ENCODE results near the gene TCP11L1. TPM values are rescaled to one million over a fixed set of nuclear protein-coding genes. Genes with fewer than 3 reads are reported as not detected.

Gene TCP11L1
- total RNA-seq, 1 donor from 2014 or later, result 8.7 TPM

- no peaks in the 10 kb centered on the region for H3K36me3 ChIP-seq (ENCODE audit: control insufficient read depth, insufficient read depth, low read length)
- DNase-seq (ENCODE audit: low read depth), result no peak
- TF ChIP-seq CTCF (IDR thresholded peaks at IDR 0.05; ENCODE audit: insufficient read depth, low read length, severe bottlenecking), result no peak
- no peak for FAIRE-seq
- no peak overlapping the region for H3K4me3 ChIP-seq (ENCODE audit: low read depth, low read length)
- H3K27me3 ChIP-seq (ENCODE audit: control insufficient read depth, insufficient read depth, low read length), result no peaks in the 10 kb centered on the region
Observed at GRCh38 chr11:33001751-33002542, 37.4 kb upstream of the TCP11L1 start.

GRCh38 chr11:33005175-33005574 lies 34.2 kb upstream of the TCP11L1 start:
- no peak overlapping the region for H3K4me3 ChIP-seq (ENCODE audit: low read depth, low read length)
- FAIRE-seq (no peak), DNase-seq (ENCODE audit: low read depth) (no peak)
- no peaks in the 10 kb centered on the region for H3K36me3 ChIP-seq (ENCODE audit: control insufficient read depth, insufficient read depth, low read length)
- no peaks in the 10 kb centered on the region for H3K27me3 ChIP-seq (ENCODE audit: control insufficient read depth, insufficient read depth, low read length)
- no peak for TF ChIP-seq CTCF (IDR thresholded peaks at IDR 0.05; ENCODE audit: insufficient read depth, low read length, severe bottlenecking)

GRCh38 chr11:33006010-33006409 lies 33.4 kb upstream of the TCP11L1 start:
- no peaks in the 10 kb centered on the region for H3K27me3 ChIP-seq (ENCODE audit: control insufficient read depth, insufficient read depth, low read length)
- FAIRE-seq (no peak), DNase-seq (ENCODE audit: low read depth) (no peak)

GRCh38 chr11:33013755-33014154 lies 25.6 kb upstream of the TCP11L1 start:
- FAIRE-seq (no peak), DNase-seq (ENCODE audit: low read depth) (no peak)
- Histone ChIP-seq H3K36me3 (ENCODE audit: control insufficient read depth, insufficient read depth, low read length) (no peaks in the 10 kb centered on the region), H3K27me3 (ENCODE audit: control insufficient read depth, insufficient read depth, low read length) (no peaks in the 10 kb centered on the region), H3K4me3 (ENCODE audit: low read depth, low read length) (no peak overlapping the region)
- no peak for TF ChIP-seq CTCF (IDR thresholded peaks at IDR 0.05; ENCODE audit: insufficient read depth, low read length, severe bottlenecking)

More at GRCh38 chr11:33006010-33006409, 33.4 kb upstream of the TCP11L1 start:
- TF ChIP-seq CTCF (IDR thresholded peaks at IDR 0.05; ENCODE audit: insufficient read depth, low read length, severe bottlenecking), result no peak
- H3K4me3 ChIP-seq (ENCODE audit: low read depth, low read length), result no peak overlapping the region
- H3K36me3 ChIP-seq (ENCODE audit: control insufficient read depth, insufficient read depth, low read length), result no peaks in the 10 kb centered on the region

- DNase-seq (ENCODE audit: low read depth) (peak; percentile 64), FAIRE-seq (no peak)
- H3K36me3 ChIP-seq (ENCODE audit: control insufficient read depth, insufficient read depth, low read length), result no peaks in the 10 kb centered on the region
- TF ChIP-seq CTCF (IDR thresholded peaks at IDR 0.05; ENCODE audit: insufficient read depth, low read length, severe bottlenecking), result no peak
- H3K27me3 ChIP-seq (ENCODE audit: control insufficient read depth, insufficient read depth, low read length), result no peaks in the 10 kb centered on the region
- peak within 1 kb of the TSS; percentile 61 for H3K4me3 ChIP-seq (ENCODE audit: low read depth, low read length)
Observed at GRCh38 chr11:33015621-33016551, 23.5 kb upstream of the TCP11L1 start, which contains the start of gene DEPDC7. Gene DEPDC7 (plus strand): TSS chr11:33015878. CDS start chr11:33015956, 78 bp downstream.
